ENCODE results near the gene NEMP2.

The NEMP2 gene

DNA sequence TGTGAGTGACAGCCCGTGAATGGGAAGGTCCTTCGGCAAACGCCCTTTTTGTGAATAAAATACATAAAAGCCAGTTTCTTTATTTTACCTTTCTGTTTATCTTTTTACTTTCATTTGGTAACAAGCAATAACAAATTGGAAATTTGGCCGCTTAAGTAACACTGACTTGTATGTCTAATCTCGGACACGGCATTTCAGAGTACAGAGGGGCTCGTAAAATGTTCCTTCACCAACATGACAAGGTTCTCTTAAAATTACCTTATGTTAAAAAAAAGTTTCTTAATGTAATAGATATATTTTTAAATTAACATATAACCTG is 558 bp upstream of the NEMP2 start:
- H3K9ac ChIP-seq (ENCODE audit: low read depth, low read length), result peak overlapping the region; percentile 89; the same call in 1 of the 2 replicates
- H3K9me3 ChIP-seq (ENCODE audit: control insufficient read depth, insufficient read depth, low read length), result peaks cover 22% of the 10 kb centered on the region
- H3K27ac ChIP-seq (ENCODE audit: low read depth, low read length), result peak overlapping the region; percentile 98
- H3K4me3 ChIP-seq (ENCODE audit: low read depth, low read length), result peak overlapping the region; percentile 67
- H3K27me3 ChIP-seq (ENCODE audit: control insufficient read depth, insufficient read depth, low read length), result no peaks in the 10 kb centered on the region
- peaks cover 22% of the 10 kb centered on the region for H3K4me1 ChIP-seq (ENCODE audit: control insufficient read depth, insufficient read depth, low read length)
- H3K36me3 ChIP-seq (ENCODE audit: control insufficient read depth, insufficient read depth, low read length), result no peaks in the 10 kb centered on the region

DNA sequence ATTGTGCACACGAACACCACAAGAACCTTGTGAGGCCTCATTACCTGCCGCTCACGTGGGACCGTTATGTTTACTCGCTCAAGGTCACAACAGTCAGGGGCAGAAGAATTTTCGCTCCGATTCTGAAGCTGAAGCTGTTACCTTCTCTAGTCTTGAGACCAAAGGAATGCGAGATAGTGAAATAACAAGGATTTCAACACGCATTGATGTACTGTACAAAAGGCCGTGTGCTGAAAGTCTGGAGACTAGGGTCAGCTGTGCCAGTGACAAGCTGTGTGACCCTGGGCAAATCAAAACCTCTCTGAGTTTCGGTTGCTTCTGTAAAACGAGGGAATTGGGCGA is 583 bp downstream of the NEMP2 start:
- no peaks in the 10 kb centered on the region for H3K36me3 ChIP-seq (ENCODE audit: control insufficient read depth, insufficient read depth, low read length)
- H3K4me1 ChIP-seq (ENCODE audit: control insufficient read depth, insufficient read depth, low read length), result peaks cover 22% of the 10 kb centered on the region
- H3K4me3 ChIP-seq (ENCODE audit: low read depth, low read length), result peak overlapping the region; percentile 67
- H3K27ac ChIP-seq (ENCODE audit: low read depth, low read length), result peak overlapping the region; percentile 98
- peak overlapping the region; percentile 89 for H3K9ac ChIP-seq (ENCODE audit: low read depth, low read length)
- H3K27me3 ChIP-seq (ENCODE audit: control insufficient read depth, insufficient read depth, low read length), result no peaks in the 10 kb centered on the region
- peaks cover 13% of the 10 kb centered on the region for H3K9me3 ChIP-seq (ENCODE audit: control insufficient read depth, insufficient read depth, low read length)

DNA sequence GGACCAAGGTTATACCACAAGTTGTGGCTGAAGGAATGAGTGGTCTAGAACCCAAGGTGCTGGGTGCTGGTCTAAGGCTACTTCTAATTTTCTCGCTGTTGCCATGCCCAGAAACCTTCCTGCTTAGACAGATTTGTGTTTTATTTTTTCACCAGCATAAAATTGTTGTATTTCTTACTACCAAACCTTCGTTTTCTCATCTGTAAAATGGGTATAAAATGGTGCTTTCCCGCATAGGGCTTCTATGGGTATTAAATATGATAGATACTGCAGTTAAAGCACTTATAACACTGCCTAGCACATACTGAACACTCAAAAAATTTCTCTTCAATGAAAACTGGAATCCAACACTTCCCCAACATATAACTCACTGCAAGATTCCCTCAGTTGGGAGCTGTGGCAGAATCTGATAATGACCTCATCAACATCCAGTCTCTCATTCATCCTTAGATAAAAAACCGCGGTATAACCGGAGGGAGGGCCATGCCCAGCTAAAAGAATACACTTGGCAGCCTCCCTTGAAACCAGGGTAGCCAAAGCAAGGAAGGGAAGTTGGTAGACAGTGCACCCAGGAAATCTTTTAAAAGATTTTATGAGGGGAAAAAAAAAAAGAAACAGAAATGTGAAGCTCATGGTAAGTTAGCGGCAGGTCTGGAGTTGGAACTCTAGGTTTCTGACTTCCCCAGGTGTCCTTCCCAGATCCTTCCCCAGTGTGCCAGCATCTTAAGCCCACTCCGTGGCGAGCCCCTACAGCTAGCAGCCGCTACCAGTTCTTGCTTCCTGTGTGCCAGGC is 1.2 kb downstream of the NEMP2 start:
- Histone ChIP-seq H3K4me1 (ENCODE audit: control insufficient read depth, insufficient read depth, low read length) (peaks cover 25% of the 10 kb centered on the region), H3K9ac (ENCODE audit: low read depth, low read length) (no peak overlapping the region), H3K9me3 (ENCODE audit: control insufficient read depth, insufficient read depth, low read length) (peaks cover 9% of the 10 kb centered on the region), H3K4me3 (ENCODE audit: low read depth, low read length) (peak overlapping the region; percentile 67), H3K27me3 (ENCODE audit: control insufficient read depth, insufficient read depth, low read length) (no peaks in the 10 kb centered on the region), H3K27ac (ENCODE audit: low read depth, low read length) (peak overlapping the region; percentile 98), H3K36me3 (ENCODE audit: control insufficient read depth, insufficient read depth, low read length) (no peaks in the 10 kb centered on the region)

DNA sequence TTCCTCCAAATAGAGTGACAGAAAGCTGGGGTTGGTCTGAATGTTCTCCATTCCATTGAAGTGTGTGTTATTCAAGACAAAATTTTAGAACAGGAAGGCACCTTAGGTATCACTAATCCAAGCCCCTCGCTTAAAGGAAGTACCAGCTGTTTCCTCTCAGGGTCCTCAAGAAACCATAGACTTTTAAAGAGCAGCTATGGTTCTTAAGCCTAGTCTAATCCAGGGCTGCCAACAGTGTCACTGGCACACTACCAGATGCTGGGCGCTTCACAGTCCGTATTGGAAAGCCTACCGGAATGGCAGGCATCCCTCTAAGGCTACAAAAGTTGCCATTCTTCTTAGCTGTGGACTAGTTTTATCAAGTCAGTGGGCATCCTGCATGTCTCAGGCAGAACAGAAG is 1.9 kb downstream of the NEMP2 start:
- Histone ChIP-seq H3K27ac (ENCODE audit: low read depth, low read length) (no peak overlapping the region), H3K4me1 (ENCODE audit: control insufficient read depth, insufficient read depth, low read length) (peaks cover 29% of the 10 kb centered on the region), H3K27me3 (ENCODE audit: control insufficient read depth, insufficient read depth, low read length) (no peaks in the 10 kb centered on the region), H3K9ac (ENCODE audit: low read depth, low read length) (no peak overlapping the region), H3K4me3 (ENCODE audit: low read depth, low read length) (no peak overlapping the region), H3K36me3 (ENCODE audit: control insufficient read depth, insufficient read depth, low read length) (no peaks in the 10 kb centered on the region), H3K9me3 (ENCODE audit: control insufficient read depth, insufficient read depth, low read length) (peaks cover 1% of the 10 kb centered on the region)

DNA sequence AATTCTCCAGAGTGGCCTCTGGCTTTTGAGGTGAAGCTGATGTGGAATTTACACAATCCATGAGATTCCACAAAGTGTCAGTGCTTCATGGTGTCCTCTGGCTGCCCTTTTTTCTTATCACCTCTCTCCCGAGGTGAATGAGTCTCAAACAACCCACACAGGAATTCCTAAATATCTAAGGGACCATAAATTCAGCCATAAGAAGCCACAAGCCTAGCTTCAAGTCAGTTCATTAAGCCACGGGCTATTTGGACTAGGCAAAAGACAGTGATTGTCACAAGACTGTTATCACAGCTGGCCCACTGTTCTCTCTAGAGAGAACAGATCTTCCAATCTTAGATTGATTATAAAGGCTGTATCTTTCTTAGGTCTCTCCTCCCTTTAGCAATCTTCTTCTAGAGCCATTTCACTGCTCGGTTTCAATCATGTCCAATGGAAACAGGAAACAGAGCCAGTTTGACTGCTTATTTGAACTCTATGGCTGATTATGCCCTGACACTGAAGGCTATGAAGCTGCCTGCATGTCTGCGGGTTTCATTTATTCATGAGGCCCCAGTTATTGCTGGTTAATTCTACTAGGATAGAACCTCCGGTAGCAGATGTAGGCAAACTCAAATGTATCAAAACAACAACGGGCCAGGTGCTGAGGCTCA is 4.1 kb downstream of the NEMP2 start:
- Histone ChIP-seq H3K27me3 (ENCODE audit: control insufficient read depth, insufficient read depth, low read length) (no peaks in the 10 kb centered on the region), H3K9ac (ENCODE audit: low read depth, low read length) (no peak overlapping the region), H3K4me3 (ENCODE audit: low read depth, low read length) (no peak overlapping the region), H3K36me3 (ENCODE audit: control insufficient read depth, insufficient read depth, low read length) (no peaks in the 10 kb centered on the region), H3K27ac (ENCODE audit: low read depth, low read length) (no peak overlapping the region), H3K4me1 (ENCODE audit: control insufficient read depth, insufficient read depth, low read length) (peaks cover 11% of the 10 kb centered on the region), H3K9me3 (ENCODE audit: control insufficient read depth, insufficient read depth, low read length) (no peaks in the 10 kb centered on the region)

DNA sequence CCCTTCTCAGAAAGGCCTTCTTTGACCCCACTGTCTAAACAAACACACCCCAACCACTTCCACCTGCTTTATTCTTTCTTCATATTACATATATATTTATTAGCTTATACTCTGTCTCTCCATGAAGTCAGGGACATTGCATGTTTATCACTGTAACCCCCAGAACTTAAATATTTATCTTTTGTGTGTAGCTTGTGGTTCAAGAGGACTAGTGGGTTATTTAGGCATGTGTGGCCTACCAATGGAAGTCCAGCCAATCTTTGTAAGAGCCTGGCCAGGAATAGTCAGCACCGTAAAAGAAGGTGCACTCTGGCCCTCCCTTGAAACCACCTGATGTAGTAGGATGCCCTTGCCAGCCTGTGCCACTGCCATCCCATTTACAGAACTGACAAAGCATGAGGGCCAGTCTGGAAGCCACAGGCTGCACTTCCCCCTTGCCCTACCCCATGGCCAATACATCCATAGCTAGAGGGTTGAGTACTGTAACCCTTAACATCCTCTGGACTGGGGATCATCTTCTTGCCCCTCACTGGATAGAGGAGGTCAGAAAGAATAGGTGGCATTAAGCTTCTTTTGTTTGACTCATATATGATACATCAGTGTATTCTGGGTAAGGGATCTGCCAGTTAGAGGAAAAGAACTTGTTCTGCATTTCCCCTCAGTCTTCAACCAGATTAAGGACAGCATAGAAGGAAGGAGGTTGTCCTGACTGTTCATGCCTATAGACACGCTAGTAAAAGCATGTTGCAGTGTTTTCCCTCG is 4.9 kb downstream of the NEMP2 start:
- H3K36me3 ChIP-seq (ENCODE audit: control insufficient read depth, insufficient read depth, low read length), result no peaks in the 10 kb centered on the region
- H3K27me3 ChIP-seq (ENCODE audit: control insufficient read depth, insufficient read depth, low read length), result no peaks in the 10 kb centered on the region
- no peak overlapping the region for H3K9ac ChIP-seq (ENCODE audit: low read depth, low read length)
- H3K4me3 ChIP-seq (ENCODE audit: low read depth, low read length), result no peak overlapping the region
- peaks cover 11% of the 10 kb centered on the region; the same call in 1 of the 2 replicates for H3K4me1 ChIP-seq (ENCODE audit: control insufficient read depth, insufficient read depth, low read length)
- H3K27ac ChIP-seq (ENCODE audit: low read depth, low read length), result no peak overlapping the region
- H3K9me3 ChIP-seq (ENCODE audit: control insufficient read depth, insufficient read depth, low read length), result no peaks in the 10 kb centered on the region

DNA sequence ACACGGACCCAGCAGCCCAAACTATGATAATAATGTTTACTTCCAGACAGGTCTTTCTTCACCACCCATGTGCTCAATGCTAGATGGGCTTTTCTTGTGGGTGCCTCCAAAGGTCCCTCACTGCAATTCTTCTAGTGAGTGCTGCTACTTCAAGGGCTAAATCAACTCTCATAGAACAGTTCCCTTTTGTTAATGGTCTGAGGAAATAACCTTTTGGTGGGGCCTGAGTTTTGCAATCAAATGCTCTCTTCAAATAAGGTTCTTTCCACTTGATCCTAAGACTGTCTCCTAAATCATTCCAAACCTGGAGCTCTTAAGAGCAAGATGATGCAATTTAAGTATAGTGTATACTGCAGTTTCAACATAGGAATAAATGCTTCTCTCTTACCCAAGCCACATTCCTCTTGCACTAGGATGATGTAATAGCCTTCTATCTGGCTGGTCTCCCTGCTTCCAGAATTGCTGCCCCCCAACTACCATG is 6.0 kb downstream of the NEMP2 start:
- Histone ChIP-seq H3K4me1 (ENCODE audit: control insufficient read depth, insufficient read depth, low read length) (peaks cover 8% of the 10 kb centered on the region; the same call in 1 of the 2 replicates), H3K4me3 (ENCODE audit: low read depth, low read length) (no peak overlapping the region), H3K9ac (ENCODE audit: low read depth, low read length) (no peak overlapping the region), H3K36me3 (ENCODE audit: control insufficient read depth, insufficient read depth, low read length) (no peaks in the 10 kb centered on the region), H3K27me3 (ENCODE audit: control insufficient read depth, insufficient read depth, low read length) (no peaks in the 10 kb centered on the region), H3K27ac (ENCODE audit: low read depth, low read length) (no peak overlapping the region), H3K9me3 (ENCODE audit: control insufficient read depth, insufficient read depth, low read length) (no peaks in the 10 kb centered on the region)

DNA sequence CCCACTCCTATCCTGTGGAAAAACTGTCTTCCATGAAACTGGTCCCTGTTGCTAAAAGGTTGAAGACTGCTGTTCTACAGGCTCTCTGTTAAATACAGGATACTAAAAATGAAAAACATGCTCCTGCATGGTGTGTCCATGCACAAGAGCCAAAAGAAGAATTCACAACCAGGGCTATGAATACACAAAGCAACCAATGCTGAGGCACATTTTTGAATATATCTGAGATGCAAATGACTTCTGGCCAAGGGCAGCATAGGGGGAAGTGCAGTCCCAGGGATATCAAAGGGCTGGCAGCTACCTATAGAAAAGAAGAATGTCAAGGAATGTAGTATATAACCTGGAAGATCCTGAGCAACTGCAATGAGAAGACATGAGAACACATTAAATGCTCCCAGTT is 6.6 kb downstream of the NEMP2 start:
- Histone ChIP-seq H3K9ac (ENCODE audit: low read depth, low read length) (no peak overlapping the region), H3K36me3 (ENCODE audit: control insufficient read depth, insufficient read depth, low read length) (no peaks in the 10 kb centered on the region), H3K9me3 (ENCODE audit: control insufficient read depth, insufficient read depth, low read length) (no peaks in the 10 kb centered on the region), H3K4me1 (ENCODE audit: control insufficient read depth, insufficient read depth, low read length) (peaks cover 8% of the 10 kb centered on the region; the same call in 1 of the 2 replicates), H3K4me3 (ENCODE audit: low read depth, low read length) (no peak overlapping the region), H3K27me3 (ENCODE audit: control insufficient read depth, insufficient read depth, low read length) (no peaks in the 10 kb centered on the region), H3K27ac (ENCODE audit: low read depth, low read length) (no peak overlapping the region)

DNA sequence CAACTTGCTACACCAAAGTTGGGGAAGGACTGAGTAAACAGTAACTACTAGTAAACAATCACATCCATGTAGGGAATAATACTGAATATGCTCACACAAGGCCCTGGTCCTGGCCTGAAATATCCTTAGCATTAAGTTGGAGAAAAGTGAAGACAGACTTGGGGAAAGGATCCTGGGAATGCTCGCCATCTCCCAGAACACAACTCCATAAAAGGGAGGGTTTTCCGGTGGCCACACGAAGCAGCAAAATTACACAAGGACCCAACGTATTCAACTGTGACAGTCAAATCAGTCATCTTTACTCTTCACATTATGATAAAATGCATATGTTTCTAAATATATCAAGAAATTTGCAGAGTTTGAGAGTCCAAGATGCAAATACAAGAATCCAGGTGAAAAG is 7.3 kb downstream of the NEMP2 start:
- Histone ChIP-seq H3K4me3 (ENCODE audit: low read depth, low read length) (no peak overlapping the region), H3K9ac (ENCODE audit: low read depth, low read length) (no peak overlapping the region), H3K27me3 (ENCODE audit: control insufficient read depth, insufficient read depth, low read length) (no peaks in the 10 kb centered on the region), H3K27ac (ENCODE audit: low read depth, low read length) (no peak overlapping the region), H3K4me1 (ENCODE audit: control insufficient read depth, insufficient read depth, low read length) (peaks cover 8% of the 10 kb centered on the region; the same call in 1 of the 2 replicates), H3K9me3 (ENCODE audit: control insufficient read depth, insufficient read depth, low read length) (no peaks in the 10 kb centered on the region), H3K36me3 (ENCODE audit: control insufficient read depth, insufficient read depth, low read length) (no peaks in the 10 kb centered on the region)

DNA sequence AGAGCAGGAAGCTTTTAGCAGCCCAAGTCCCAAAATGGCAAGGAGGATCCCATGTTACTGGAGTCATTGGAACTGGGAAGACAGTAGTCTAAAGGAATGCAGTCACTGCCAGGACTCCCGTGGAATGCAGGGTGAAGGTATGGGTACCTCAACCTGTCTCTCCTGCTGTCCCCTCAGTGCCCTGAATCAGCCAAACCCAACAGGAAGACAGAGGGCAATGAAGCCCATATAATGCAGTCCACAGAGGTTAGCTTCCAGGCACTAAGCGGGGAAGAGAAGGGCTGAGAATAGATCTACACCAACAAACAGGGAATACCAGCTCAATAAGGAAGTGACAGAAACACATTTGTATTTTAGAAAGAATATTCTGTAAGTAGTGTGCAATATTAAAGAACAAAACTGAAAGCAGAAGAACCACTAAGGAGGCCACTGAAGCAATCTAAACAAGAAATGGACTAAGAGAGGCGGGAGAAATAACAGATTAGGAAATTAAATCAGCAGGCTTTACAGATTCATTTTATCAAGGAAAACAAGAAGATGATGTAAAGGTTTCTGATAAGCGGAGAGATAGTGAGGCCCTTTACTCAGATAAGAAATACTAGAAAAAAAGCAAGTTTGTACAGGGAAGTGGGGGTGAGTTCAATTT is 8.3 kb downstream of the NEMP2 start:
- H3K9me3 ChIP-seq (ENCODE audit: control insufficient read depth, insufficient read depth, low read length), result no peaks in the 10 kb centered on the region
- no peak overlapping the region for H3K27ac ChIP-seq (ENCODE audit: low read depth, low read length)
- H3K4me1 ChIP-seq (ENCODE audit: control insufficient read depth, insufficient read depth, low read length), result peaks cover 8% of the 10 kb centered on the region; the same call in 1 of the 2 replicates
- H3K4me3 ChIP-seq (ENCODE audit: low read depth, low read length), result no peak overlapping the region
- H3K36me3 ChIP-seq (ENCODE audit: control insufficient read depth, insufficient read depth, low read length), result no peaks in the 10 kb centered on the region
- H3K27me3 ChIP-seq (ENCODE audit: control insufficient read depth, insufficient read depth, low read length), result no peaks in the 10 kb centered on the region
- H3K9ac ChIP-seq (ENCODE audit: low read depth, low read length), result no peak overlapping the region

Measured in HUES48 (cell line).